SU-DHL-6 (cell line): Measurements from ENCODE around the gene RNF182.

ENCODE experiments used
- EZH2phosphoT487 ChIP-seq: fragments of 200-600 bp; sonication (generic), shearing (Covaris generic); conservative IDR thresholded peaks from 2 replicates; pipeline ENCODE4 v1.6.1; 2018; ENCODE audit warnings: mild to moderate bottlenecking, antibody characterized with exemption, low read length, moderate library complexity, mixed read lengths
- TF ChIP-seq, protein P1 (sequence below): fragments of 200-600 bp; sonication (generic); IDR thresholded peaks from one replicate; pipeline ENCODE4 v1.5.1; 2017; ENCODE audit warnings: antibody characterized with exemption, mild to moderate bottlenecking, low read length, moderate library complexity; ENCODE audit not compliant: insufficient read depth, poor library complexity, severe bottlenecking

DNA sequence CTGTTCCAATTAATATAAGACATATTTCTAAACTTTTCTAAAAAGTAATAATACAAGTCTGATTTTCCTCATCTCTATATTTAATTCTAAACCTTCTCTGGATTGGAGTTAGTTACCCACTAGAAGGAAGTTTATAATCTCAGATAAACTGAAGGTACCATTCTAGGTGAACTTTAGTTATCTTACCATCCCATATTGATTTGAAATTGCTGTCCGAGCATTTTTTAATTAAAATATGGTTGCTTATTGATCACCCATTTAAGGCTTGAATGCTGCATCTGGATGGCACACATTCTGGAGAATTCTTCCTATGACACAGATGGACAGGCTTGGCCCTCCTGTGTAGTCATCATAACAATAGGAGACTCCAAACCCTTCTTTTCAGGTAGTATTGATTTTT is 8.0 kb downstream of the RNF182 start:
- TF ChIP-seq, protein P1, sequence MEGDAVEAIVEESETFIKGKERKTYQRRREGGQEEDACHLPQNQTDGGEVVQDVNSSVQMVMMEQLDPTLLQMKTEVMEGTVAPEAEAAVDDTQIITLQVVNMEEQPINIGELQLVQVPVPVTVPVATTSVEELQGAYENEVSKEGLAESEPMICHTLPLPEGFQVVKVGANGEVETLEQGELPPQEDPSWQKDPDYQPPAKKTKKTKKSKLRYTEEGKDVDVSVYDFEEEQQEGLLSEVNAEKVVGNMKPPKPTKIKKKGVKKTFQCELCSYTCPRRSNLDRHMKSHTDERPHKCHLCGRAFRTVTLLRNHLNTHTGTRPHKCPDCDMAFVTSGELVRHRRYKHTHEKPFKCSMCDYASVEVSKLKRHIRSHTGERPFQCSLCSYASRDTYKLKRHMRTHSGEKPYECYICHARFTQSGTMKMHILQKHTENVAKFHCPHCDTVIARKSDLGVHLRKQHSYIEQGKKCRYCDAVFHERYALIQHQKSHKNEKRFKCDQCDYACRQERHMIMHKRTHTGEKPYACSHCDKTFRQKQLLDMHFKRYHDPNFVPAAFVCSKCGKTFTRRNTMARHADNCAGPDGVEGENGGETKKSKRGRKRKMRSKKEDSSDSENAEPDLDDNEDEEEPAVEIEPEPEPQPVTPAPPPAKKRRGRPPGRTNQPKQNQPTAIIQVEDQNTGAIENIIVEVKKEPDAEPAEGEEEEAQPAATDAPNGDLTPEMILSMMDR: no peak
- no peak for TF ChIP-seq EZH2phosphoT487
